GM21576 (cell line): ENCODE measurements around the gene UCKL1.
"Not testable (repeated sequence)": the region's sequence is repeated elsewhere in the genome, so short reads cannot be mapped to it uniquely, and the experiment has no call there.

ENCODE experiments used
- ATAC-seq: cut with Tn5 transposase; IDR thresholded peaks from one replicate; pipeline ENCODE4 v1.9.1; 2021; ENCODE audit warnings: mild to moderate bottlenecking, moderate library complexity; ENCODE audit not compliant: unreplicated experiment

Gene UCKL1

GRCh38 chr20:63926298-63926697, 29.9 kb downstream of the UCKL1 start:
- no peak for ATAC-seq

- no peak for ATAC-seq
Observed at GRCh38 chr20:63924241-63924640, 32.0 kb downstream of the UCKL1 start.

- no peak for ATAC-seq
Observed at GRCh38 chr20:63923651-63924050, 32.6 kb downstream of the UCKL1 start.

- no peak for ATAC-seq
Observed at GRCh38 chr20:63920226-63920625, 36.0 kb downstream of the UCKL1 start.

GRCh38 chr20:63919130-63919529, 37.1 kb downstream of the UCKL1 start:
- no peak for ATAC-seq

GRCh38 chr20:63917811-63918210, 38.4 kb downstream of the UCKL1 start:
- ATAC-seq: no peak

GRCh38 chr20:63916371-63916939, 39.8 kb downstream of the UCKL1 start:
- ATAC-seq: not testable (repeated sequence)

GRCh38 chr20:63915471-63915870, 40.7 kb downstream of the UCKL1 start:
- ATAC-seq: no peak

- ATAC-seq: no peak
Observed at GRCh38 chr20:63913768-63914167, 42.4 kb downstream of the UCKL1 start.

- ATAC-seq: no peak
Observed at GRCh38 chr20:63911176-63911575, 45.0 kb downstream of the UCKL1 start.

- no peak for ATAC-seq
Observed at GRCh38 chr20:63908008-63908682, 48.1 kb downstream of the UCKL1 start.

- no peak for ATAC-seq
Observed at GRCh38 chr20:63903796-63904561, 52.2 kb downstream of the UCKL1 start.

GRCh38 chr20:63900413-63900812, 55.8 kb downstream of the UCKL1 start:
- no peak for ATAC-seq

- no peak for ATAC-seq
Observed at GRCh38 chr20:63898882-63899558, 57.2 kb downstream of the UCKL1 start.

- ATAC-seq: no peak
Observed at GRCh38 chr20:63897978-63898561, 58.1 kb downstream of the UCKL1 start.

GRCh38 chr20:63896264-63897105, 59.7 kb downstream of the UCKL1 start:
- no peak for ATAC-seq

GRCh38 chr20:63895952-63896263, 60.3 kb downstream of the UCKL1 start:
- ATAC-seq: no peak

- peak; percentile 5 for ATAC-seq
Observed at GRCh38 chr20:63895202-63895951, 60.8 kb downstream of the UCKL1 start.

- ATAC-seq: peak; percentile 74
Observed at GRCh38 chr20:63894358-63895201, 61.6 kb downstream of the UCKL1 start, which contains the start of gene DNAJC5. Gene DNAJC5, plus strand, starts transcription at chr20:63895126. Its CDS starts 33,220 bp downstream, at chr20:63928346.
